KOPT-K1 (cell line): ENCODE results near the gene NRP2.

Source experiments
- H3K27ac ChIP-seq: fragments of 200-600 bp; sonication (generic); 2 replicates; pipeline ENCODE4 v1.5.1; 2016; ENCODE audit warnings: antibody characterized with exemption, mild to moderate bottlenecking, low read depth, low read length; ENCODE audit not compliant: poor library complexity, severe bottlenecking
- H3K36me3 ChIP-seq: fragments of 200-600 bp; sonication (generic); 2 replicates; pipeline ENCODE4 v1.5.1; 2017; ENCODE audit warnings: antibody characterized with exemption, mild to moderate bottlenecking, low read length, moderate library complexity; ENCODE audit not compliant: insufficient read depth
- H3K9me3 ChIP-seq: fragments of 200-600 bp; sonication (generic); 2 replicates; pipeline ENCODE4 v1.5.1; 2017; ENCODE audit warnings: antibody characterized with exemption, low read length, mild to moderate bottlenecking; ENCODE audit not compliant: insufficient read depth, poor library complexity, severe bottlenecking

Gene NRP2

GRCh38 chr2:205654878-205655605 is 27.3 kb upstream of the NRP2 start:
- H3K36me3 ChIP-seq: no peaks in the 10 kb centered on the region
- no peak overlapping the region for H3K27ac ChIP-seq
- no peaks in the 10 kb centered on the region for H3K9me3 ChIP-seq

GRCh38 chr2:205655779-205656456 is 26.4 kb upstream of the NRP2 start:
- no peak overlapping the region for H3K27ac ChIP-seq
- H3K9me3 ChIP-seq: no peaks in the 10 kb centered on the region
- H3K36me3 ChIP-seq: no peaks in the 10 kb centered on the region

GRCh38 chr2:205656461-205656860 is 25.8 kb upstream of the NRP2 start:
- no peak overlapping the region for H3K27ac ChIP-seq
- H3K36me3 ChIP-seq: no peaks in the 10 kb centered on the region
- no peaks in the 10 kb centered on the region for H3K9me3 ChIP-seq

GRCh38 chr2:205656941-205657340 is 25.4 kb upstream of the NRP2 start:
- Histone ChIP-seq H3K36me3 (no peaks in the 10 kb centered on the region), H3K9me3 (no peaks in the 10 kb centered on the region), H3K27ac (no peak overlapping the region)

- Histone ChIP-seq H3K9me3 (no peaks in the 10 kb centered on the region), H3K36me3 (no peaks in the 10 kb centered on the region), H3K27ac (no peak overlapping the region)
These were observed 24.7 kb upstream of the NRP2 start for GRCh38 chr2:205657579-205657978.

GRCh38 chr2:205658068-205658467 is 24.2 kb upstream of the NRP2 start:
- Histone ChIP-seq H3K36me3 (no peaks in the 10 kb centered on the region), H3K9me3 (no peaks in the 10 kb centered on the region), H3K27ac (no peak overlapping the region)

- Histone ChIP-seq H3K27ac (no peak overlapping the region), H3K36me3 (no peaks in the 10 kb centered on the region), H3K9me3 (no peaks in the 10 kb centered on the region)
These were observed 23.7 kb upstream of the NRP2 start for GRCh38 chr2:205658572-205658971.

- H3K36me3 ChIP-seq: no peaks in the 10 kb centered on the region
- no peak overlapping the region for H3K27ac ChIP-seq
- H3K9me3 ChIP-seq: no peaks in the 10 kb centered on the region
These were observed 22.4 kb upstream of the NRP2 start for GRCh38 chr2:205659922-205660321.

GRCh38 chr2:205660521-205661124 is 21.7 kb upstream of the NRP2 start:
- no peaks in the 10 kb centered on the region for H3K36me3 ChIP-seq
- no peak overlapping the region for H3K27ac ChIP-seq
- no peaks in the 10 kb centered on the region for H3K9me3 ChIP-seq

GRCh38 chr2:205661281-205661680 is 21.0 kb upstream of the NRP2 start:
- Histone ChIP-seq H3K36me3 (no peaks in the 10 kb centered on the region), H3K27ac (no peak overlapping the region), H3K9me3 (no peaks in the 10 kb centered on the region)

GRCh38 chr2:205662206-205662965 is 19.9 kb upstream of the NRP2 start:
- Histone ChIP-seq H3K9me3 (no peaks in the 10 kb centered on the region), H3K27ac (no peak overlapping the region), H3K36me3 (no peaks in the 10 kb centered on the region)

- Histone ChIP-seq H3K9me3 (no peaks in the 10 kb centered on the region), H3K27ac (no peak overlapping the region), H3K36me3 (no peaks in the 10 kb centered on the region)
These were observed 16.5 kb upstream of the NRP2 start for GRCh38 chr2:205665791-205666190.

GRCh38 chr2:205670292-205670691 is 12.0 kb upstream of the NRP2 start:
- Histone ChIP-seq H3K27ac (no peak overlapping the region), H3K9me3 (no peaks in the 10 kb centered on the region), H3K36me3 (no peaks in the 10 kb centered on the region)

- Histone ChIP-seq H3K27ac (no peak overlapping the region), H3K36me3 (no peaks in the 10 kb centered on the region), H3K9me3 (no peaks in the 10 kb centered on the region)
These were observed 9.0 kb upstream of the NRP2 start for GRCh38 chr2:205673312-205673711.

- Histone ChIP-seq H3K36me3 (no peaks in the 10 kb centered on the region), H3K27ac (no peak overlapping the region), H3K9me3 (no peaks in the 10 kb centered on the region)
These were observed 6.3 kb upstream of the NRP2 start for GRCh38 chr2:205675861-205676516.
